Activated CD8-positive, alpha-beta memory T cell treated with anti-CD3 and anti-CD28 coated beads for 24 hours (primary cell): ENCODE measurements around the gene MVD.
"Not testable (repeated sequence)": the region's sequence is repeated elsewhere in the genome, so short reads cannot be mapped to it uniquely, and the experiment has no call there.

Experiments used
- DNase-seq: peaks from one replicate; pipeline ENCODE4 v3.0.0-alpha.2; 2020

The MVD gene

DNA sequence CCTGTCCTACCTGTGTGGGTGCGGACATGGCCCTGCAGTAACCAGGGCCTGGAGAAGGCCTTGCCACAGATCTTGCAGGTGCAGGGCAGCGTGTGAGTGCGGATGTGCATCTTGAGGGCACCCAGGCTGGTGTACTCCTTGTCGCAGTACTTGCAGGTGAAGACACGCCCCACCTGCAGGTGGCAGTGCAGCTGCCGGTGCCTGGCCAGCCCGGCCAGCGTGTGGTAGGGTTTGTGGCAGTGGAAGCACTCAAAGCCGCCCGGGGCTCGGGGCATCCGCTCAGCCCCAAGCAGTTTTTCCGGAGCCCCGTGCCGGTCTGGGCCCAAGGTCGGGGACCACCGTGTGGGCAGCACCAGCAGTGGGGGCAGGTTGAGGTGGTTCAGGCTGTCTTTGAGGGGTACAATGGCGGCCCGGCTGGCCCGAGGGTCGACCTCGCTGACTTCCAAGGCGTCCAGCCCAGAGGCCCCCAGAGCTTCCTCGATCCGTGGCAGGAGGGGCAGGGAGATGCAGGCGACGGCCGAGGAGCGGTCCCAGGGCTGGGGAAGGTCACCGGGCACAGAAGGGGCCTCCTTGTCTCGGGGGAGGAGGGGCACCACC lies 18.3 kb upstream of the MVD start:
- DNase-seq, result peak; percentile 73

DNA sequence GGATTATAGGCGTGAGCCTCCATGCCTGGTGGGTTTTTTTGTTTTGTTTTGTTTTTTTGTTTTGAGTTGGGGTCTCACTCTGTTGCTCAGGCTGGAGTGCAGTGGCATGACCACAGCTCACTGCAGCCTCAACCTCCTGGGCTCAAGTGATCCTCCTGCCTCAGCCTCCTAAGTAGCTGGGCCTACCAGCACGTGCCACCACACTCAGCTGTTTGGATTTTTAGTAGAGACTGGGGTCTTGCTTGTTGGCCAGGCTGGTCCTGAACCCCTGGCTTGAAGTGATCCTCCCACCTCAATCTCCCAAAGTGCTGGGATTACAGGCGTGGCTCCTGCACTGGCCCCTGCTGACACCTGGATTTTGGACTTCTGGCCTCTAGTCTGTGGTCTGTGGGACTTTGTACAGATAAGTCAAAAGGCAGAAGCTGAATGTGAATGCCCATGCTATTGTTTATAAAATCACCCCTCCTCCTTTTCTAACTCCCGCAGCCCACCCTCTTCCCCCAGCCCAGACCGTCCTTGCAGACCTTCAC lies 17.7 kb upstream of the MVD start:
- no peak for DNase-seq

DNA sequence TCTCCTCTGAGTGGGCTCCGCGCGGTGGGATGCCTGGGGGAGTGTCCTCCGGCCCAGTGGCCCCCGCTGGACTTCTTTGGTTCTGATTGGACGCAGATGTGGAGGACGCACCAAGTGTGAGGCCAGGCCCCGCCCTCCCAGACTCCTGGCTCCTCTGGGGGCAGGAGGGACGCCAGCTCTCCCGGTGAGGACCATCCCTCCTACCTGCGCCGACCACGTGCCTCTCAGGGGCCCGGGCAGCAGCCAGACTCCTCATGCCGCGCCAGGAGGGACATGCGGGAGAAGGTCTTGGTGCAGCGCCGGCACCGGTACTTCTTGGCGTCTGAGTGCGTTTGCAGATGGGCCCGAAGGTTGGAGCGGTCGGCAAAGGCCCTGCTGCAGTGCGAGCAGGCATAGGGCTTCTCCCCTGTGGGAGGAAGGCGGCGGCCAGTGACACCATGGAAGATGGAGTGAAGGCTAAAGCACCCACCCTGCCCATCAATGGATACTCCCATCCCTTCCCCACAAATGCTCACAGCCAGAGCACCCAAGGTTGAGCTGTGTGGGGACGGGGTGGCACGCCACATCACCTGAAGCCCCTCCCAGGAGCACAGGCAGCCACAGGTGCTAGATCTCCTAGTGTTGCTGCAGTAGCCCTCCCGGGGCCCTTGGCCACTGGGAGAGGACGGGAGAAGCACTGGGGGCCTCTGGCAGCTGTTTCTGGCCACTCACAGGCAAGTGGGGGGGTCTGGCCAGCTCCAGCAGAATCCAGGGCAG lies 15.5 kb upstream of the MVD start:
- DNase-seq, result no peak

DNA sequence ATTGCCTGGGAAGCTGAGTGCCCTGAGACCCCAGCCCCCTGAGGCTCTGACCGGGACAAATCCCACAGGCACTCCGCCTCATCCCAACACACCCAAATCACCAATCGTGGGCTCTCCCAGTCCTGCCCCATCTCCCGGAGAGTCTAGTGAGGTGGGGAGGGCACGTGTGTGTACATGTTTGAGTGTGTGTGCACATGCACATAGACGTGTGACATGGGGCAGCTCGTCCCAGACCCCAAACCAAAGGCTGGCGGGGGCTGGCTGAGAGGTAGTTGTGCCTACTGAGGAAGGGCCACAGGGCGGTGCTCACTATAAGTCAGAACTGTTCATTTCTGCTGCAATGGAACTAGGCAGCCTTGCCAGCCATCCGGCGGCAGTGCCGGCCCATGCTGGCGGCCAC lies 14.8 kb upstream of the MVD start:
- no peak for DNase-seq

DNA sequence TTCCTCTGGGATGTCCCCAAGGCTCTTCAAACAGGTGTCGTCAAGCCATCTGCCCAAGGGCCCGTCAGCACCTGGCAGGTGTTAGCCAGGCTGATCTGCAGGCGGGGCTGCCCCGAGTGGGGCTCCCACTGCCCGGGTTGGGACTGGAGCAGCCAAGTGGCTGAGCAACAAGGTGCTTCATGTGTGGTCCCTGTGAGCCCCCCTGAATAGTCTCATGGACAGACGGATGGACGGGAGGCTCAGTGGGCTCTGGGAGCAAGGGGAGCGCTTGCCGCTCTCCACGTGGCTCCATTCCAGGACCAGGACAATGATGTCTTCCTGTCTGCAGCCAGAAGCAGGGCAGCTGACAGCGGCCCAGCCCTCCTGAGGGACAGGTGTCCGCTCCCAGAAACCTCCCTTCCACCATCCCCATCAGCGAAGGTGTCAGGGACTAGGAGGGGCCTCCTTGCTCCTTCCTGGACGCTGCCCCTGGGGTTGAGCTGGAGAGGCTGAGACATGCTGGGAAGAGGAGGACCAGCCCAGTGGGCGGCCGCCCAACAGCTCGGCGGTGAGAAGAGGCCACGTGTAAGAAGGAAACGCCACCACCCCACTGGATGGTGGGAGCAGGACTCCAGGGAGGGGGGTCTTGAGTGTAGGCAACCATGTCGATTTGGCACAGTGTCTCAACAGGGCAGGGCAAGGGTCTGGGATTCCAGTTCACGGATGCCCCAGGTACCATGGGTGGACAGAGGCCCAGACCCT lies 13.8 kb upstream of the MVD start:
- DNase-seq, result no peak

DNA sequence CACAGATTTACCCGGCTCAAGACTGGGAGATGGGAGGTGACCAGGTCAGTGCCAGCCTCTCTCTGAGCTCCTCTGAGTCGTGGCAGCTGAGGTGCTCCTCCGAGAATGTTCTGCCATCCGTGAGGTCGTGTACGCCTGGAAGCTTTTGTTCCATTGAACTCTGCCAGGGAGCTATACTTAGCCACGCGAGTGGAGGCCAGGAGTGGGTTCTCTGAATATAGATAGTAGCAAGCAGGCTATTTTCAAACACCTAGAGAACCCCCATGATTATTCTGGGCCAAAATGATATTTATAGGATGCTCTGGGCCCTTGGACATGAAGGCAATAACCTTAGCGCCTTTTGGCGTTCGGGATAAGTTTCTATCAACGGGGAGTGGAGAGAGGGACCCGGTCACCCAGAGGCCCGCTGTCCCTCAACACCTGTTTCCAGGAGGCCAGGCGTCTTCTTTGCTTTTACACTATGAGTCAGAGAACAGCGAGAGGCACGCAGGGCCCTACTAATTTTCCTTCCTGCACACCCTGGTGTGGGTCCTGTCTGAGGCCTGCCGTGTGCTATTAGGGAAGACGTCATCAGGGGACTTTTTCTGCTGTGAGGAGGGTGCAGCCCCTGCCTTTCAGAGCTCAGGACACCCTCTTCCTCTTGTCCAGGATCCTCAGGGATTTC lies 11.0 kb upstream of the MVD start:
- DNase-seq, result no peak

DNA sequence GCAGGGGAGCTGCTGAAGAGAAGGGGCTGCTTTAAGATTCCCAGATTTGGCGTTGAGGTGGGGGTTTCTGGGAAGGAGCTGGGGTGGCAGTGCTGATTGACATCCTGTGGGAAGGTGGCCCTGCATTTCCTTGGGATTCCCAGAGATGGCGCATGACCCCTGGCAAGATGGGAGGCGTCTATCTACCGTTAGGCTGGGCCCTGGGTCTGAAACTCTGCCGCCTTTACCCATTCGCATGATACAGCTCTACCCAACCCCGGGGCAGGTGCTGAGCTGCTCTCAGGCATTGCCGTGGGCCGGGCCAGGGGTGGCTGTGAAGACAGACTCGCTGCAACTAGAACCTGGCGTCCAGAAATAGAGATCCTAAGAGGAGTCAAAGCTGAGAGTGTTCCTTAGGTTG lies 9.9 kb upstream of the MVD start:
- no peak for DNase-seq

DNA sequence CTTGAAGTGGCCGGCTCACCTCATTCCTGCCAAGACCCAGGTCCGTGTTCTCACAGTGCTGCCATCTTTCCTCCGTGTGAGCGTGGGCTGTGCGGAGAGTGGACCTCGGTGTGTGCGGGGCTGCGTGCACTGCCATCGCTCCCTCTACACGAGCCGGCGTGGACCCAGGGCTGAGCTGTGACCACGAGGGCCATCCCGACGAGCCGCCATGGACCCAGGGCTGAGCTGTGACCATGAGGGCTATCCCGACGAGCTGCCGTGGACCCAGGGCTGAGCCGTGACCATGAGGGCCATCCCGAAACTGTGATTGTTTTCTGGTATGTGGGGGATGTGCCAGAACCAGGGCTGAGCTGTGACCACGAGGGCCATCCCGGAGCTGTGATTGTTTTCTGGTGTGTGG lies 8.9 kb upstream of the MVD start:
- no peak for DNase-seq

DNA sequence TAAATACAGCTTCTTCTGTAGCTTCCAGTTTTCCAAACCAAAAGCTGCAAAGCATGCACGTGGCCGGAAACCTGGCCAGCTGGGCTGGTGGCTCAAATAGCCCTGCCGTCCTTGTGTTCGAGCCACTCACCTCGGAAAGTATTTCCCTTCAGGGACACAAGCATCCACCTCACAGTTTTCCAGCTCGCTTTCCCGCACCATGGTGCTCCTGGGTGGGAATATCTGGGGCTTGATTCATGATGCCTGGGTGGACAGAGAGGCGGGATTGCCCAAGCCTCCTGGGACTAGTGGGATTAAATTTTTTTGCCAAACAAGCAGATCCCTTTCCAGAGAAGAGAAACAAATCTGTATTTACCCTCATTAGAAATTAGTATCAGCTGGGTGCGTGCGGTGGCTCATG lies 7.1 kb upstream of the MVD start:
- no peak for DNase-seq

DNA sequence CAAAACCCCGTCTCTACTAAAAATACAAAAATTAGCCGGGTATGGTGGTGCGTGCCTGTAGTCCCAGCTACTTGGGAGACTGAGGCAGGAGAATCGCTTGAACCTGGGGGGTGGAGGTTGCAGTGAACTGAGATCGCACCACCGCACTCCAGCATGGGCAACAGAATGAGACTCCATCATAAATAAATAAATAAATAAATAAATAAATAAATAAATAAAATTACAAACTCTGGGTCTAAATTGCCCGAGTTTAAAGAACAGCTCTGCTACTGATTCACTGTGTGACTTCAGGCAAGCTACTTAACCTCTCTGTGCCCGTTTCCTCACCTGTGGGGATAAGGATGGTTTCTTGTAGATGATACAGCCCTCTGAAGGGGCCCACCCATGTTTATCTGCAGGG lies 6.6 kb upstream of the MVD start:
- DNase-seq, result not testable (repeated sequence)

DNA sequence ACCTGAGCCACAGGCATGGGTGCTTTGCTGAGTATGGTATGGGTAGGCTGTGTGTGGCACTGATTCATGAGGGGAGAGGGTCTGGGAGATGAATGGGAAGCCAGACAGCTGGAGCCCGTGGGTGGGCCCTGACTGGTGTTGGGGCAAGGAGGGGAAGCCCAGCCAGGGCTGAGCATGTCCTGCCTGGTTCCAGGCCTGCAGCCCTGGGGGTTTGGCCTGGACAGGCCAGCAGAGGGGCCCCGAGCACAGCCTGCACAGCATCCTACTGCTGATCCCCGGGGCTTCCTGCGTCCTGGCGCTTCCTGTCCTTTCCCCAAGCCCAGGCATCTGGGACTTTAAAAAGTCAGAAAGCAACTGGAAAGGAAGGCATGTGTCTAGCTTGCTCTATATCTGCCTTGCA lies 4.6 kb upstream of the MVD start:
- no peak for DNase-seq

DNA sequence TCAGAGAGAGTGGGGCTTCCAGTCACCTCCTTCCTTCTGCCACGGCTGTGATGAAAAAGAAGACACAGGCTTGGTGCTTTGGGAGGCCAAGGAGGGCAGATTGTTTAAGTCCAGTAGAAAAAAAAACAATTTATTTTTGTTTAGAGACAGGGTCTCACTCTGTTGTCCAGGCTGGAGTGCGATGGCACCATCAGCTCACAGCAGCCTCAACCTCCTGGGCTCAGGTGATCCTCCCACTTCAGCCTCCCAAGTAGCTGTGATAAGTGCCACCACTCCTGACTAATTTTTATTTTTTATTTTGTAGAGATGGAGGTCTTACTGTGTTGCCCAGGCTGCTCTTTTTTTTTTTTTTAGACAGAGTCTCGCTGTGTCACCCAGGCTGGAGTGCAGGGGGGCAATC lies 2.7 kb upstream of the MVD start:
- DNase-seq, result no peak

DNA sequence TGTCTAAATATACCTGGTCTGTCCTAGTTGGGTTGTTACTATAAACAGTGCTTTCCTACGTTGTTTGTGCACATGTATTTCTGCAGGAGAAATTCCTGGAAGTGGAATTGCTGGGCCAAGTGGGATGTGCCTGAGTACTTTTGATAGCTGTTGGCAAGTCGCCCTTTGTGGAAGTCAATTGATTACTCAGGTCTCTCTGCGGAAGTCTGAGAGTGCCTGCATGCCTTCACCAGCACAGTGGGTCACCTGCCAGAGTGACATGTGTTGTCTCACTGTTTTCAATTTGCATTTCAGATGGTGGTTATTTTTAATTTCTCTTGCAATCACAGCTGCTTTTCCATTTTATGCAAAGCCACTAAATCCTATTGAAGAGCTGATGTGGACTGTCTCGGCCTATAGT lies 2.3 kb upstream of the MVD start:
- DNase-seq, result no peak

DNA sequence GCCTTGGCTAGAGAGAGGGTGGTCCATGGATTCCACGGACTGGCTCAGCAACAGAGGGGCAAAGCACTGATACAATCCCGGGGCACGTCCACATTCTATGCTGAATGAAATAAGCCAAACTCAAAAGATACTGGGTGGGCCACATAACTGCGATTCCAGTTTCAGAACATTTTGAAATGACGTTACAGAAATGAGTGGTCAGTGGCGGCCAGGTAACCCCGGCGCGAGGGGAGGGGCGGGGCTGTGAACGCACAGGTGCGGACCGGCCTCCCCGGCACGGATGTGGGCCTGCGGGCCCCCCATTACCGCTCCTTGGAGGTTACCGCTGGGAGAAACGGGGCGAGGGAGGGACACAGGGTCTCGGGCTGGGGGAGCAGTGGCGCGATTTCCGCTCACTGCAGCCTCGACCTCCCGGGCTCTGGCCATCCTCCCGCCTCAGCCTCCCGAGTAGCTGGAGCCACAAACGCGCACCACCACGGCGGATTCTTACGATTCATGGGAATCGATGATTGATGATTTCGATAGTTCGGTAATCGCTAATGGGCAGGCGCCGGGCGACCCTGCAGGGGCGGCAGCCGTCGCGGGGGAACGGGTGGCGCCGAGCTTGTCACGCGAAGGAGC lies 559 bp downstream of the MVD start:
- DNase-seq, result no peak

DNA sequence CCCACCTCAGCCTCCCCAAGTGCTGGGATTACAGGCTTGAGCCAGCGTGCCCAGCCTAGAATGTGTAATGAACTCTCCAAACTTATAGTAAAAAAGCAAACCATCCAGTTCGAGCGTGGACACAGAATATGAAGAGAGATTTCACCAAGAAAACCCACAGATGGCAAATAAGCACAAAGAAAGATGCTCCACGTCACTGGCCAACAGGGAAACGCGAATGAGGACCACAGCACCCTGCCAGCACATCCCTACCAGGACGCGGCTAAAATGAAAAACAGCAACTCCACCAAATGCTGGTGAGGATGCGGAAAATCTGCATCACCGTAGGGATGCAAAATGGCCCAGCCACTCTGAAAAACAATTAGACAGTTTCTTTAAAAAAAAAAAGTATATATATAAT lies 1.4 kb downstream of the MVD start:
- DNase-seq, result no peak

DNA sequence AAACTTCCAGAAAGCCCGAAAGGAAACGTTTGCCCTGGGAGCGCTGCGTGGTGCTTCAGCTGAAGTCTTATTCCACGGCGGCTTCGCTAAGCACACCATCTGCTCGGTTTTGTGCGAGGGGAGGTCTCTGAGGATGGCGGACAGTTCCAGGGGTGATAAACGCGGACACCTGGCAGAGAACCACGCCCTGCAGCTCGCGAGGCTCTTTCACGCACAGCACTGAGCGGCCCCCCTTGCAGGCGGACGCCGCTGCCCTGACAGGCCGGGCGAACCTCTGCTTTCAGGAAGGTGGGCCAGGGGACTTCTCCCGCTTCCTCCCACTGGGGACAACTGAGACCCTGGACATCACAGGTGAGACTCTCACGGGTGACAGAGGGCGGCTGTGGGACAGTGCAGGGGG lies 3.7 kb downstream of the MVD start:
- DNase-seq, result no peak

DNA sequence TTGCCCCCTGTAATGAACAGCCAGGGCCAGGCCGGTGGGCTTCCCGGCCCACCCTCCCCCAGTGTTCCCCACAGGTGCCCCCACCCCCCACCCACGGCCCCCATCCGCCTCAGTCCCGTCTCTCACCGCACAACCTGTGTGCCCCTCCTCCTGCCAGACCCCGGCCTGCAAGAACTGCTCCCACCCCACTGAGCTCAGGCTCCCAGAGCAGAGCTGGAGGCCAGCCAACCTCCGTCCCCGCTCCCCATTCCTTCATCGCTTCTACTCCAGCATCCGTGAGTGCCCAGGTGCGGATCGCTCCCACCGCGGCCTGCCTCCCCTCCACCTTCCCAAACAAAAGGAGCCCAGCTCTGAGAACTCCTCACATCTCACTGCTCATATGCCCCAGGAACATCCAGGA lies 4.2 kb downstream of the MVD start:
- no peak for DNase-seq

DNA sequence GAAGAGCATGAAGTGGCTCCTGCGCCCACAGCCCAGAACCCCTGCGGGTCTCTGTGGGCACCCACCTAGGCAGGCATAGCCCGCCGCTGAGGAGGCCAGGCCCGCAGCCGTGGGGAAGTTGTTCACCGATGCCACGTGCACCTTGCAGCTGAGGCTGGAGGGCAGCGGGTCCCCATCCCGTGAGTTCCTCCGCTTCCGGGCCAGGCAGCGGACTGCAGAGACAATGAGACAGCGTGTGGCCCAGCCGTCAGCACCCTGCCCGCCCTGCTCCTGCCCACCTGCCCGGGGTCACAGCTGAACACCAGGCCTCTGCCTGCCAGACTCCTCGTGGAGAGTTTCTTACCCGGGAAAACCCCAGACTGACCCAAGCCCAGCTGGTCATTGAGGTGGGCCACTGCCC lies 5.5 kb downstream of the MVD start:
- DNase-seq, result no peak

DNA sequence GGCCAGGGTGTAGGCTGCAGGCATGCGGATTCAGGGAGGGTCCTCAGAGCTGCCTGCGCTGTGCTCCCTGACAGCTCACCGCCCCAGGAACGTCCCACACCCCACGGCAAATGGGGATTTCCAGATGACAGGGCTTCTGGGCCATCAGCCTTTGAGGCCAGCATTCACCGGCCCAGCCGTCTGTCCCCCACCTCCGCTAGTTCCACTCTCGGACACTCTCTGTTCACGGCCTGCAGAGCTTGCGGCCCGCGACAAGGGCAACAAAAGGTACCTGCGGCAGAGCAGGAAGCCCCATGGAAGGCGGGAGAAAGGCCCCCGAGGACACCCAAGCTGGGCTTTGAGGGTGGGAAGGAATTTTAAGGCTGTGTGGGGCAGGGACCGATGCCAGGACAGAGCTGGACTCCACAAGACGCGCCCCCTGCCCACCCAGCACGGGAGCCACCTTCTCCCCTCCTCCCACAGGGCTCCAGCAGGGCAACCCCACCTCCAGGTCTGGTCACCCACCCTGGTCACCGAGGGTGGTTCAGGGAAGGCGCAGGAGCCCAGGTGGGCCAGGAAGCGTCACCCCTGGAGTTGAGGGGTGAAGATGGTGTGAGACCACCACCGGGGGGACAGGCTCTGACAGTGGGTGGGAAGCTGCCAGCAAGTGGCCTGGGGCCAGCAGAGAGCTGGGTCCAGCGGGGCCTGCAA lies 6.5 kb downstream of the MVD start:
- no peak for DNase-seq

DNA sequence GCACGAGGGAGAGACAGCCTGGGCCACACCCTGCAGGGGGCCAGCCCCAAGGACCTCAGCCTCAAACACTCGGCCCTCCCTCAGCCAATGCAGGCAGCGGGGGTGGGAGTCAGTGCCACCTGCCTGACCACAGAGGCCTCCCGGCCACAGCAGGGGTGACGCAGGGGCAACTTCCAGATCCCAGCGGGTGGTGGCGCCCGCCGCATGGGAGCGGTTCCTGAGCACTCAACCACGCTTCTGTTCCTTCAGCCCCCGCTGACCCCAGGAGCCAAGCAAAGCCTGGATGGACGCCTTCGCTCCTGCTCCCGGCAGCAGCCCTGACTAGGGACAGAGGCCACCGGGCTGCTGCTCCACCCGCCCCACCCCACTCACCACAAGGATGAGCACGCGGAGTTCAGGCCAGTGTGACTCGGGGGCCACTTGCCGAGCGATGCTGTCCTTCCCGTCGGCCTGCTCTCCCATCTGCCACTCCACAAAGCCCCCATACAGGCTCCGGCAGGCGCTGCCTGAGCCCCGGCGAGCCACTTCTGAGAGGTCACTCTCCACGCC lies 7.1 kb downstream of the MVD start:
- DNase-seq, result no peak

DNA sequence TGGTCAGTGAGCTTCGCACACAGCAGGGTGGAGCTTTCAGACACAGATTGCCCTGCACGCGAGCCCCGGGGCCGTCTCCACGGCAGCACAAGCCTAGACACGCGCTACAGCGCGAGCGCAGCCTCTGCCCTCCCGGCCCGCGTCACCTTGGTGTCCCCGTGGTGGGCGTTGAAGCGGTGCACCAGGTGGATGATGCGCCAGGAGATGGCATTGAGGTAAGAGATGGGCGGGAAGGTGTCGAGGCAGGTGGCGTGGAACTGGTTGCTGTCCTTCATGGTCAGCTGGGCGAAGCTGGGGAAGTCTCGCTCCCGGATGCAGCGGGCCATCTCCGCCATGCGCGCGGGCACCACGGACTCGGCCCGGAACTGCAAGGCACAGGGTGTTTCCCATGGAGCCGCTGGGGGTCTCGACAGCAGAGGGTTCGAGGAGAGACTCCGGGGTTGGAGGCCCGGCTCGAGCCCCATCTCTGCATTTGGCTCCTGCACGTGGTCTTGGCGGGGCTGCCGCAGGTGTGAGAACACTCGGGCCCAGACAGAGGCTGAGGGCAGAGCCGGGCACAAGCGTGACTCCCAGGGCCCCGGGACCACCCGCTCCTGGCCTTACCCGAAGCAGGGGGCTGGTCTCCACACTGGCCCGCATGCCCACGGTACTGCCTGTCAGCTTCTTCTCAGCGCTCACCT lies 7.7 kb downstream of the MVD start:
- no peak for DNase-seq
